Measurements from ENCODE around the gene ADCK2. TPM values are rescaled to one million over a fixed set of nuclear protein-coding genes. Genes with fewer than 3 reads are reported as not detected.
"Not testable (repeated sequence)": the region's sequence is repeated elsewhere in the genome, so short reads cannot be mapped to it uniquely, and the experiment has no call there.

Gene ADCK2
- polyA plus RNA-seq, 3 donors: 24.7 to 25.5 (median 25.1) TPM

DNA sequence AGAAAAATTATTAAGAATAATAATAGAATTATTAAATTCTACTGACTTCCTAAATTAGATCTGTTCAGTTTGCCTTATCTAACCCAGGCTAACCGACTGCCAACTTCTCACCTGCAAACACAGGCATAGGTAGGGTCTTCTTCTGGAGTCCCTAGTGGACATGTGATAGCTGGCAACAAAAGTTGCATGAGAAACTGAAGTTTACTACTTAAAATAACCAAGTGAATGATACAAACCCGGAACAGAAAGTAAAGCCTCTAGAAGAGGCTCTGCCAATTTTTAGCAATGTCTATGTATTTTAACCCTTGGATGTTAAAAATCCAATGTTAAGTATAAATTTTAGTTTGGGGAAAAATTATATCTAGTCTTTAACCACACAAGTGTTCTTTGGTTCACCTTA is 61.4 kb downstream of the ADCK2 start:
- no peak for DNase-seq (ENCODE audit: low read depth in 3 of 3, low spot score in 2 of 3)

DNA sequence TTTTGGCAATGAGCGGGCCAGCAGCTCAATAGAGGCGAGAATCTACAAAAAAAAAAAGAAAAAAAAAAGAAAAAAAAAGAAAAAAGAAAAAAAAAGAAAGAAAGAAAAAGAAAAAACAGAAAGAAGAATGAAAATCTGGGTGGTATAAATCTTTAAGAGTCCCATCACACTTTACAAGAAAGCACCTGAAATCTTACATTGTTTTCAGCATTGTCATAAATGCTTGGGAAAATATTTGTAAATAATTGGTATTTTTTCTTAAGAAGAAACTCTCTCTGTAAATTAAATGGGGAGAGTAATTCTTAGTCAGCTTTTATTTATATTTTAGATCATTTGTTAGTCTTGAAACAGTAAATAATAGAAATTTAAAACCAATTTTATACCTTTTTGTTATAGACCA is 62.0 kb downstream of the ADCK2 start:
- no peak for DNase-seq (ENCODE audit: low read depth in 3 of 3, low spot score in 2 of 3)

DNA sequence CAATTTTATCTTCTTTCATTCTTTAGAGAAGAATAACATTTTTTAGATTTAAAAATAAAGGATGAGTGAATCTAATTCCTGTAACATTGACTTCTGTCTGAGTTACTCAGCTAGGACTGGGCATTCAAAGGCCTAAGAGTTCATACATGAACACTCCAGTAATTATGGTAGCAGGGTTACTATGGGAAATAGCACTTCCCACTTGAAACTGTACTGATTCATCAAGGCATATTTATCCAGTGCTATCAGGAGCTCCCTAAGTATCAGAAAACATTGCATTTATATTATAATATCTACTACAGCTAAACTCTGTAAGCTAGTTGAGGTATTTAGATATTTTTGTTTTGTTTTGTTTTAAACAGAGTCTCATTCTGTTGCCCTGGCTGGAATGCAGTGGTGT is 65.5 kb downstream of the ADCK2 start:
- DNase-seq (ENCODE audit: low read depth in 3 of 3, low spot score in 2 of 3): no peak

DNA sequence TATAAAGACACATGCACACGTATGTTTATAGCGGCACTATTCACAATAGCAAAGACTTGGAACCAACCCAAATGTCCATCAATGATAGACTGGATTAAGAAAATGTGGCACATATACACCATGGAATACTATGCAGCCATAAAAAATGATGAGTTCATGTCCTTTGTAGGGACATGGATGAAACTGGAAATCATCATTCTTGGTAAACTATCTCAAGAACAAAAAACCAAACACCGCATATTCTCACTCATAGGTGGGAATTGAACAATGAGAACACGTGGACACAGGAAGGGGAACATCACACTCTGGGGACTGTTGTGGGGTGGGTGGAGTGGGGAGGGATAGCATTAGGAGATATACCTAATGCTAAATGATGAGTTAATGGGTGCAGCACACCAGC is 70.5 kb downstream of the ADCK2 start:
- DNase-seq (ENCODE audit: low read depth in 3 of 3, low spot score in 2 of 3): not testable (repeated sequence)

DNA sequence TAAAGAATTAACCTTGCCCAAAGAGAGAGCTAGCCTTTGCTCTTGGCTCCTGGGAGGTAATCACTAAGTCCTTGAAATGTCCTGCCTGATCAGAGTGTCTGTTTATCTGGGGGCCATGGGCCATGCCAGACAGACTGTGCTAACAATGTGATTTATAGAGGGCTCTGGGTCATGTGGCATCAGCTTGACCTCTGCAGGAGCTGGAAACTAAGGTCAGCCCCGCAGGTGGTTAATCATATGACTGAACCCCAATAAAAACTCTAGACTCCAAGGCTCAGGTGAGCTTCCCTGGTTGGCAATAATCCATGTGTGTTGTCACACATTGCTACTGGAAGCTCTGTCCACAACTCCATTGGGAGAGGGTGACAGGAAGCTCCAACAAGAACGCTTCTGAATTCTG is 71.3 kb downstream of the ADCK2 start:
- DNase-seq (ENCODE audit: low read depth in 3 of 3, low spot score in 2 of 3): no peak

Other genes with a start within 250 kb of the ADCK2 start
- gene MKRN1, start 193.4 kb upstream of the ADCK2 start, polyA plus RNA-seq (ENCODE audit: insufficient read length in 3 of 3): 100 to 1,000 TPM; 135 to 146 (median 139) TPM
- 10 to 100 TPM; 37.1 to 40.4 (median 37.4) TPM for gene DENND2A, start 32.1 kb upstream of the ADCK2 start, polyA plus RNA-seq (ENCODE audit: insufficient read length in 3 of 3)
- gene NDUFB2, start 23.8 kb downstream of the ADCK2 start, polyA plus RNA-seq (ENCODE audit: insufficient read length in 3 of 3): 100 to 1,000 TPM; 155 to 198 (median 186) TPM

All from right renal cortex interstitium (tissue), 3 donors.